COLO829 (cell line): ENCODE results near the gene ZNF516.

Experiments used
- DNase-seq: peaks from one replicate; pipeline ENCODE4 v3.0.0; 2012; ENCODE audit warnings: low spot score

Gene ZNF516

GRCh38 chr18:76506974-76507764, 12.1 kb upstream of the ZNF516 start:
- DNase-seq: no peak

- no peak for DNase-seq
Measured at GRCh38 chr18:76506395-76506794, 11.4 kb upstream of the ZNF516 start.

GRCh38 chr18:76505614-76506013, 10.6 kb upstream of the ZNF516 start:
- no peak for DNase-seq

GRCh38 chr18:76504749-76505148, 9.7 kb upstream of the ZNF516 start:
- DNase-seq: no peak

- DNase-seq: no peak
Measured at GRCh38 chr18:76503649-76504386, 8.8 kb upstream of the ZNF516 start.

- no peak for DNase-seq
Measured at GRCh38 chr18:76502551-76502950, 7.5 kb upstream of the ZNF516 start.

GRCh38 chr18:76499637-76500340, 4.7 kb upstream of the ZNF516 start:
- no peak for DNase-seq

- no peak for DNase-seq
Measured at GRCh38 chr18:76499021-76499420, 4.0 kb upstream of the ZNF516 start.

GRCh38 chr18:76498064-76498463, 3.0 kb upstream of the ZNF516 start:
- DNase-seq: no peak

GRCh38 chr18:76497021-76497420, 2.0 kb upstream of the ZNF516 start:
- DNase-seq: no peak

GRCh38 chr18:76496194-76496890, 1.3 kb upstream of the ZNF516 start:
- DNase-seq: no peak

- DNase-seq: no peak
Measured at GRCh38 chr18:76495435-76496193, 572 bp upstream of the ZNF516 start.

GRCh38 chr18:76494231-76495005, 624 bp downstream of the ZNF516 start:
- DNase-seq: no peak

GRCh38 chr18:76493213-76494161, 1.6 kb downstream of the ZNF516 start:
- DNase-seq: peak; percentile 54

- peak; percentile 97 for DNase-seq
Measured at GRCh38 chr18:76492669-76493212, 2.3 kb downstream of the ZNF516 start.

GRCh38 chr18:76491776-76492668, 3.0 kb downstream of the ZNF516 start:
- DNase-seq: peak; percentile 59

GRCh38 chr18:76491473-76491775, 3.6 kb downstream of the ZNF516 start:
- DNase-seq: peak; percentile 71
